Neural progenitor cell (in vitro differentiated cells): ENCODE measurements around the gene PLA2G5. TPM values are rescaled to one million over a fixed set of nuclear protein-coding genes. Genes with fewer than 3 reads are reported as not detected.
A peak's percentile ranks its signal among the peaks of the same experiment; 100 is the strongest.

Source experiments
- DNase-seq: peaks from one replicate; pipeline ENCODE4 v3.0.0-alpha.2; 2016; ENCODE audit warnings: low spot score
- H2AFZ ChIP-seq: fragments of 200-600 bp; sonication (generic); replicated peaks from 2 replicates; pipeline ENCODE4 v1.6.1; 2016; ENCODE audit warnings: antibody characterized with exemption
- H3F3A ChIP-seq: fragments of 200-600 bp; sonication (generic); 2 replicates; pipeline ENCODE4 v1.6.1; 2016; ENCODE audit warnings: antibody characterized with exemption, low read depth
- H3K27ac ChIP-seq: fragments of 200-600 bp; sonication (generic); 2 replicates; pipeline ENCODE4 v1.5.1; 2016; ENCODE audit warnings: mild to moderate bottlenecking
- H3K27me3 ChIP-seq: fragments of 200-600 bp; sonication (generic); 2 replicates; pipeline ENCODE4 v1.6.1; 2016; ENCODE audit warnings: mild to moderate bottlenecking, moderate library complexity
- H3K36me3 ChIP-seq: fragments of 200-600 bp; sonication (generic); 2 replicates; pipeline ENCODE4 v1.5.1; 2016
- H3K4me1 ChIP-seq: fragments of 200-600 bp; sonication (generic); 2 replicates; pipeline ENCODE4 v1.6.1; 2016; ENCODE audit warnings: mixed run types
- H3K4me2 ChIP-seq: fragments of 200-600 bp; sonication (generic); 2 replicates; pipeline ENCODE4 v1.6.1; 2016
- H3K4me3 ChIP-seq: fragments of 200-600 bp; sonication (generic); 2 replicates; pipeline ENCODE4 v1.5.1; 2016
- H3K79me2 ChIP-seq: fragments of 200-600 bp; sonication (generic); 2 replicates; pipeline ENCODE4 v1.6.1; 2016; ENCODE audit warnings: low read depth
- H3K9ac ChIP-seq: fragments of 200-600 bp; sonication (generic); 2 replicates; pipeline ENCODE4 v1.6.1; 2016
- H3K9me3 ChIP-seq: fragments of 200-600 bp; sonication (generic); 2 replicates; pipeline ENCODE4 v1.5.1; 2016; ENCODE audit warnings: low read depth
- H4K20me1 ChIP-seq: fragments of 200-600 bp; sonication (generic); 2 replicates; pipeline ENCODE4 v1.6.1; 2016; ENCODE audit warnings: low read depth
- H3K27ac Mint-ChIP-seq: 3 replicates; pipeline ENCODE4 v1.8.0; 2021; ENCODE audit warnings: mixed read lengths
- H3K27me3 Mint-ChIP-seq: 2 replicates; pipeline ENCODE4 v1.8.0; 2022; ENCODE audit warnings: low read depth, mild to moderate bottlenecking, inconsistent platforms, moderate library complexity, mixed read lengths; ENCODE audit not compliant: insufficient read depth
- H3K36me3 Mint-ChIP-seq: 3 replicates; pipeline ENCODE4 v1.8.0; 2021; ENCODE audit warnings: mixed read lengths
- H3K4me1 Mint-ChIP-seq: 3 replicates; pipeline ENCODE4 v1.8.0; 2021; ENCODE audit warnings: mixed read lengths
- H3K4me3 Mint-ChIP-seq: 3 replicates; pipeline ENCODE4 v1.8.0; 2021; ENCODE audit warnings: mild to moderate bottlenecking, moderate library complexity, mixed read lengths
- H3K9me3 Mint-ChIP-seq: 3 replicates; pipeline ENCODE4 v1.8.0; 2020; ENCODE audit warnings: mixed read lengths
- EZH2 ChIP-seq: fragments of 200-600 bp; sonication (generic); IDR thresholded peaks from 2 replicates; pipeline ENCODE4 v1.6.1; 2017; ENCODE audit warnings: antibody characterized with exemption, mild to moderate bottlenecking, moderate library complexity
- EZH2phosphoT487 ChIP-seq: fragments of 200-600 bp; sonication (generic); IDR thresholded peaks from 2 replicates; pipeline ENCODE4 v1.6.1; 2017; ENCODE audit warnings: antibody characterized with exemption
- total RNA-seq: library from RNA; depleted of rRNA; stranded (reverse); fragments of >200 nt; gene quantifications from 2 replicates; pipeline ENCODE4 v1.2.3, GENCODE V29; 2015; ENCODE audit warnings: low replicate concordance
- TF ChIP-seq, protein P1 (sequence below): fragments of 200-600 bp; sonication (generic); IDR thresholded peaks from 2 replicates; pipeline ENCODE4 v1.5.1; 2017; ENCODE audit warnings: antibody characterized with exemption, mild to moderate bottlenecking

PLA2G5 gene
- total RNA-seq, 1 donor from 2014 or later, result not detected

DNA sequence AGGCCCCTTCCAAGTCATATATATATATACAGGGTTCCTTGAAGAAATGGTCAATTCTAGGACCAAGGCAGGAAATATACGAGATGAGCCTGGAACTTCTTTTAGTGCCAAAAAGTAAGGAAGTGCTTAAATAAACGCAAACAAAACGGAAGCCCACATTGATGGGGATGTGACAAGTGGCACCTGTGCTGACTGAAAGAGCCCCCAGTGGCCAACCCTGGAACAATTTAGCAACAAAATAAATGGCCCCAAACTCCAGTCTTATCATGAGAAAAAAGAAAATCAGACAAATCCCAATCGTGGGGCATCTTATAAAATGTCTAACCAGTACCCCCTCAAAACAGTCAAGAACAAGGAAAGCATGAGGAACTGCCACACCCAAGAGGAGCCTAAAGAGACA, 17.7 kb downstream of the PLA2G5 start:
- H3F3A ChIP-seq, result no peaks in the 10 kb centered on the region
- H2AFZ ChIP-seq, result no peak overlapping the region
- no peak overlapping the region for H3K4me3 Mint-ChIP-seq
- H3K4me1 Mint-ChIP-seq, result no peaks in the 10 kb centered on the region
- no peak overlapping the region for H3K27ac ChIP-seq
- H3K4me3 ChIP-seq, result no peak overlapping the region
- TF ChIP-seq EZH2, result no peak
- TF ChIP-seq, protein P1, sequence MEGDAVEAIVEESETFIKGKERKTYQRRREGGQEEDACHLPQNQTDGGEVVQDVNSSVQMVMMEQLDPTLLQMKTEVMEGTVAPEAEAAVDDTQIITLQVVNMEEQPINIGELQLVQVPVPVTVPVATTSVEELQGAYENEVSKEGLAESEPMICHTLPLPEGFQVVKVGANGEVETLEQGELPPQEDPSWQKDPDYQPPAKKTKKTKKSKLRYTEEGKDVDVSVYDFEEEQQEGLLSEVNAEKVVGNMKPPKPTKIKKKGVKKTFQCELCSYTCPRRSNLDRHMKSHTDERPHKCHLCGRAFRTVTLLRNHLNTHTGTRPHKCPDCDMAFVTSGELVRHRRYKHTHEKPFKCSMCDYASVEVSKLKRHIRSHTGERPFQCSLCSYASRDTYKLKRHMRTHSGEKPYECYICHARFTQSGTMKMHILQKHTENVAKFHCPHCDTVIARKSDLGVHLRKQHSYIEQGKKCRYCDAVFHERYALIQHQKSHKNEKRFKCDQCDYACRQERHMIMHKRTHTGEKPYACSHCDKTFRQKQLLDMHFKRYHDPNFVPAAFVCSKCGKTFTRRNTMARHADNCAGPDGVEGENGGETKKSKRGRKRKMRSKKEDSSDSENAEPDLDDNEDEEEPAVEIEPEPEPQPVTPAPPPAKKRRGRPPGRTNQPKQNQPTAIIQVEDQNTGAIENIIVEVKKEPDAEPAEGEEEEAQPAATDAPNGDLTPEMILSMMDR, result peak; percentile 42
- TF ChIP-seq EZH2phosphoT487, result no peak
- no peaks in the 10 kb centered on the region for H3K36me3 Mint-ChIP-seq
- no peaks in the 10 kb centered on the region for H3K79me2 ChIP-seq
- H3K9me3 ChIP-seq, result no peaks in the 10 kb centered on the region
- no peaks in the 10 kb centered on the region for H3K27me3 ChIP-seq
- DNase-seq, result no peak
- H3K9ac ChIP-seq, result no peak overlapping the region
- peaks cover 4% of the 10 kb centered on the region for H3K9me3 Mint-ChIP-seq
- no peak overlapping the region for H3K27ac Mint-ChIP-seq
- peaks cover 5% of the 10 kb centered on the region for H3K27me3 Mint-ChIP-seq
- H3K4me1 ChIP-seq, result no peaks in the 10 kb centered on the region
- H3K4me2 ChIP-seq, result no peak overlapping the region
- no peaks in the 10 kb centered on the region for H3K36me3 ChIP-seq
- H4K20me1 ChIP-seq, result no peaks in the 10 kb centered on the region

DNA sequence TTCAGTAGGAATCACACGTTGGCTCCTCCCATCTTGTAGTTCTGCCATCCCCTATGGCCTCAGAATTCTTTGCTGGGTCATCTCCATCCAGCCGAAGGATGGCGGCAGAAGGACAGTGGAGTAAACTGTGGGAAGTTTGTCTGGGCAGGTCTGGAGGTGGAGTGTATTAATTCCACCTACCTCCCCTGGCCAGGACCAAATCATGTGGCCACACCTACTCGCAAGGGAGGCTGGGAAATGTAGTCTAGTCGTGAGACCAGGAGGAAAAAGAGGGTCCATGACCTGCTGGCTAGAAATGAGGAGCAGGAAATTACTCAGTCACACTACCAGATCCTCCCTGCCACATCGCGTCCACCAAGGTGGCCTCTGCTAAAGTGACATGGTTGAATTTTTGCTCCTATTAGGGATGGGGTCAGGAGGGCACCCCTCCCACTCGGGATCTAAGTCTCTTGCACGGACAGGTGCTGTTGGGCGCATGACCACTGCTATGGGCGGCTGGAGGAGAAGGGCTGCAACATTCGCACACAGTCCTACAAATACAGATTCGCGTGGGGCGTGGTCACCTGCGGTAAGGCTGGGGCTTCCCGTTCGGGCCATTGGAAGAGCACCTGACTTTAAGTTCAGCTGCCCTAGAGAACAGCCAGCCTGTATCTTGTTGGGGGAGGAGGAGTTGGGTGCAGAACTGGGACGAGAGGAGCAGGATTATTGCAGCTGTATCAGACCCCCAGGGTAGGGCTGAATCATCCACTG, 19.5 kb downstream of the PLA2G5 start:
- Histone ChIP-seq H3K27me3 (no peaks in the 10 kb centered on the region), H2AFZ (no peak overlapping the region), H4K20me1 (no peaks in the 10 kb centered on the region), H3K4me2 (no peak overlapping the region), H3K36me3 (no peaks in the 10 kb centered on the region), H3K9me3 (no peaks in the 10 kb centered on the region), H3K27ac (no peak overlapping the region), H3K79me2 (no peaks in the 10 kb centered on the region), H3F3A (no peaks in the 10 kb centered on the region), H3K4me3 (no peak overlapping the region), H3K4me1 (no peaks in the 10 kb centered on the region), H3K9ac (no peak overlapping the region)
- TF ChIP-seq EZH2phosphoT487 (no peak), EZH2 (no peak)
- TF ChIP-seq, protein P1, result no peak
- Mint-ChIP-seq H3K9me3 (peaks cover 4% of the 10 kb centered on the region), H3K36me3 (no peaks in the 10 kb centered on the region), H3K4me1 (no peaks in the 10 kb centered on the region), H3K4me3 (no peak overlapping the region), H3K27me3 (peaks cover 5% of the 10 kb centered on the region), H3K27ac (no peak overlapping the region)
- no peak for DNase-seq

DNA sequence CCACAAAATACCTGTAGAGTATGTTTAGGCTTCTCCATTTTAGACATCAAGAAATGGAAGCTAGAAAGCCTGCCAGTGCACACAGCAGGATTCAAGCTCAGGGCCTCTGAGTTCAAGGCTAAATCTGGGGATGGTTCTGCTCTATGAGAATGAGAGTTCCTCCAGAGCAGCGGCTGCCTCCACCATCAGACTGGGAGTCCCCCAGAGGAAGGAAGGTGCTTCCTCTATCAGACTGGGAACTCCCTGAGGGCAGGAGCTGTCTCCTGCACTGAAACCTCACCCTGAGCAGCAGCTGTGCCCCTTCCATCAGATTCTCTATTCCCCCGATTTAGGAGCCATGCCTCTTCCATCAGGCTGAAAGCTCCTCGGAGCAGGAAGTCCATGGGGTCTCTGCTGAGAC, 20.1 kb downstream of the PLA2G5 start:
- Histone ChIP-seq H3K79me2 (no peaks in the 10 kb centered on the region), H3K27ac (no peak overlapping the region), H3K4me1 (no peaks in the 10 kb centered on the region), H4K20me1 (no peaks in the 10 kb centered on the region), H3K36me3 (no peaks in the 10 kb centered on the region), H3F3A (no peaks in the 10 kb centered on the region), H2AFZ (no peak overlapping the region), H3K4me2 (no peak overlapping the region), H3K4me3 (no peak overlapping the region), H3K9me3 (no peaks in the 10 kb centered on the region), H3K27me3 (no peaks in the 10 kb centered on the region), H3K9ac (no peak overlapping the region)
- peaks cover 4% of the 10 kb centered on the region for H3K9me3 Mint-ChIP-seq
- TF ChIP-seq EZH2phosphoT487, result no peak
- no peak for TF ChIP-seq EZH2
- TF ChIP-seq, protein P1, result no peak
- DNase-seq, result no peak
- H3K27me3 Mint-ChIP-seq, result peaks cover 5% of the 10 kb centered on the region
- no peaks in the 10 kb centered on the region for H3K36me3 Mint-ChIP-seq
- no peak overlapping the region for H3K27ac Mint-ChIP-seq
- H3K4me3 Mint-ChIP-seq, result no peak overlapping the region
- H3K4me1 Mint-ChIP-seq, result no peaks in the 10 kb centered on the region
